NB4 (cell line): ENCODE data around the gene DBF4B.

ENCODE experiments used
- DNase-seq: peaks from one replicate; pipeline ENCODE4 v3.0.0; 2010; ENCODE audit warnings: low read depth
- H3K4me3 ChIP-seq: one replicate; pipeline ENCODE4 v1.5.1; 2011; ENCODE audit warnings: mild to moderate bottlenecking, low read depth, low read length, moderate library complexity
- MYC ChIP-seq: IDR thresholded peaks from 2 replicates; pipeline ENCODE4 v1.6.1; 2011; ENCODE audit warnings: low read depth, low read length
- POLR2A ChIP-seq: IDR thresholded peaks from 2 replicates; pipeline ENCODE4 v1.6.1; 2011; ENCODE audit warnings: mild to moderate bottlenecking; ENCODE audit not compliant: insufficient read length; ENCODE audit errors: extremely low read depth
- TF ChIP-seq, protein P1 (sequence below): IDR thresholded peaks from one replicate; pipeline ENCODE4 v1.5.1; 2012; ENCODE audit warnings: low read depth, low read length
- TF ChIP-seq, protein P2 (sequence below): IDR thresholded peaks from 2 replicates; pipeline ENCODE4 v1.6.1; 2011; ENCODE audit warnings: low read depth, low read length

The DBF4B gene

DNA sequence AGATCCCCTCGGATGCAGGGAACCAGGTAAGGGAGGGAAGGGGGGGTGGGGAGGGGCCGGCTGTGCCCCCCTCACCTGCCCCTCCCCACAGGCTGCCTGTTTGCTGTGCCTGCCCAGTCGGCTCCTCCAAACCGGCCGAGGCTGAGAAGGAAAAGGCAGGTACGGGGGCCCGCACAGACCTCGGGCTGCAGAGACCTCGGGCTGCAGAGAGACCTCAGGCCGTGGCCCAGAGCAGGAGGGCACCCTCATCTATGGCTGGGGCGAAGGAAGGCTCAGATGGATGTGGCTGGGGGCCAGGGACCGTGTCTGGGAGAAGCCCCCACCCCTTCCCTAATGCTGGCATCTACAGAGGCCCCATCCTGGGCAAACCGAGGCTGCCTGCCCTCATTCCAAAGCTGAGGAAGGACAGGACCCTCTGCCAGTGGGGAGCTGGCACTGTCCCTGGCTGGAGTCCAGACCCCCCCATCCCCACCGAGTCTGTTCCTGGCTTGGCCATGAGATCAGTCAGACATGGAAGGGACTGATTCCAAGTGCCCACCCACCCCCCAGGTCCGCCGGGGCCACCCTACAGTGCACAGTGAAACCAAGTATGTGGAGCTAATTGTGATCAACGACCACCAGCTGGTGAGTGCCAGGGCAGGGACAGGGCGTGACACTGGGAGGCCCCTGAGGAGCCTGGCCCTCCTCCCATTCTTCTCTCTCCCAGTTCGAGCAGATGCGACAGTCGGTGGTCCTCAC lies 64.0 kb downstream of the DBF4B start:
- DNase-seq = no peak
- no peak overlapping the region for H3K4me3 ChIP-seq
- TF ChIP-seq MYC = no peak
- no peak for TF ChIP-seq POLR2A
- TF ChIP-seq, protein P1, sequence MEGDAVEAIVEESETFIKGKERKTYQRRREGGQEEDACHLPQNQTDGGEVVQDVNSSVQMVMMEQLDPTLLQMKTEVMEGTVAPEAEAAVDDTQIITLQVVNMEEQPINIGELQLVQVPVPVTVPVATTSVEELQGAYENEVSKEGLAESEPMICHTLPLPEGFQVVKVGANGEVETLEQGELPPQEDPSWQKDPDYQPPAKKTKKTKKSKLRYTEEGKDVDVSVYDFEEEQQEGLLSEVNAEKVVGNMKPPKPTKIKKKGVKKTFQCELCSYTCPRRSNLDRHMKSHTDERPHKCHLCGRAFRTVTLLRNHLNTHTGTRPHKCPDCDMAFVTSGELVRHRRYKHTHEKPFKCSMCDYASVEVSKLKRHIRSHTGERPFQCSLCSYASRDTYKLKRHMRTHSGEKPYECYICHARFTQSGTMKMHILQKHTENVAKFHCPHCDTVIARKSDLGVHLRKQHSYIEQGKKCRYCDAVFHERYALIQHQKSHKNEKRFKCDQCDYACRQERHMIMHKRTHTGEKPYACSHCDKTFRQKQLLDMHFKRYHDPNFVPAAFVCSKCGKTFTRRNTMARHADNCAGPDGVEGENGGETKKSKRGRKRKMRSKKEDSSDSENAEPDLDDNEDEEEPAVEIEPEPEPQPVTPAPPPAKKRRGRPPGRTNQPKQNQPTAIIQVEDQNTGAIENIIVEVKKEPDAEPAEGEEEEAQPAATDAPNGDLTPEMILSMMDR = no peak

DNA sequence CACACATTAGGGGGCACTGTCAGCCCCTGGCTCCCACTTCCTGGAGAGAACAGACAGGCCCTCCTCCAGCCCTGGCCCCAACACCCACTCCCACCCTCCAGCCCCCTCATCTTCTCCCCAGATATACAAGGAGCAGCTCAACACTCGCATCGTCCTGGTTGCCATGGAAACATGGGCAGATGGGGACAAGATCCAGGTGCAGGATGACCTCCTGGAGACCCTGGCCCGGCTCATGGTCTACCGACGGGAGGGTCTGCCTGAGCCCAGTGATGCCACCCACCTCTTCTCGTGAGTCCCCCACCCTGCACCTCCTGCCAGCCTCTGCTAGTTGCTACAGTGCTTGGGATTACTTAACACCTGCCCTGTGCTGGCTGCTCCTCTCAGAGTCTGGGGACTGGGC lies 64.7 kb downstream of the DBF4B start:
- DNase-seq = no peak
- H3K4me3 ChIP-seq = no peak overlapping the region
- TF ChIP-seq MYC (no peak), POLR2A (no peak)
- TF ChIP-seq, protein P2, sequence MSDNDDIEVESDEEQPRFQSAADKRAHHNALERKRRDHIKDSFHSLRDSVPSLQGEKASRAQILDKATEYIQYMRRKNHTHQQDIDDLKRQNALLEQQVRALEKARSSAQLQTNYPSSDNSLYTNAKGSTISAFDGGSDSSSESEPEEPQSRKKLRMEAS = no peak
- TF ChIP-seq, protein P1 = no peak

DNA sequence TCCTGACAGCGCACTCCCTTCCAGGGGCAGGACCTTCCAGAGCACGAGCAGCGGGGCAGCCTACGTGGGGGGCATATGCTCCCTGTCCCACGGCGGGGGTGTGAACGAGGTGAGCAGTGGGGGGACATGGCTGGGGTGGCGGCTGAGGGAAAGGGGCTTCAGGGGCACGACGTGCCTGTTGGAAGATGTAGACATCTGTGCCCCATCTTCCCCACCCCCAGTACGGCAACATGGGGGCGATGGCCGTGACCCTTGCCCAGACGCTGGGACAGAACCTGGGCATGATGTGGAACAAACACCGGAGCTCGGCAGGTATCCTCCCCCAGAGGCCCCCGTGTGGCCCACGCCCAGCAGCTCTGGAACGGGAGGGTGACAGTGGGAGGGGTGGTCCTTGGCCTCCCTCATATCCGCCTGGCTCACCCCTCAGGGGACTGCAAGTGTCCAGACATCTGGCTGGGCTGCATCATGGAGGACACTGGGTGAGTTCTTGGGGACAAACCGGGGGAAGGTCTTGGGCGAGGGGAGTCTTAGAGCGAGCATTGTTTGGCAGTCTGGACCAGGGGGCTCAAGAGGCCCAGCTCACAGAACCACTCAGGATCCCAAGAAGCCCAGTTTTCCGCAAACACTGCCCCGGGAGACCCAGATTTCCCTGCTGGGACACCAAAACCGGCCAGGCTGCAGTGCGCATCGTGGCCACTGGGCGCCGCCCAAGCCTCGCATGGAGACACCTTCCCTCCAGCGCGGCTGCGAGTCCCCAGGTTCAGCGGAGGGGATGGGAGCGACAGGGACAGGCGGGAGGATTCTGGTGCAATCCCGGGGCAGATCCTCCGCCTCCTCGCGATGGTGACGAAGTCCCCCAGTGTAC lies 66.0 kb downstream of the DBF4B start:
- TF ChIP-seq POLR2A (no peak), MYC (no peak)
- TF ChIP-seq, protein P2 = peak; percentile 30; the same call in 1 of the 2 replicates
- TF ChIP-seq, protein P1 = peak; percentile 93
- peak; percentile 87 for DNase-seq
- H3K4me3 ChIP-seq = peak overlapping the region; percentile 44

DNA sequence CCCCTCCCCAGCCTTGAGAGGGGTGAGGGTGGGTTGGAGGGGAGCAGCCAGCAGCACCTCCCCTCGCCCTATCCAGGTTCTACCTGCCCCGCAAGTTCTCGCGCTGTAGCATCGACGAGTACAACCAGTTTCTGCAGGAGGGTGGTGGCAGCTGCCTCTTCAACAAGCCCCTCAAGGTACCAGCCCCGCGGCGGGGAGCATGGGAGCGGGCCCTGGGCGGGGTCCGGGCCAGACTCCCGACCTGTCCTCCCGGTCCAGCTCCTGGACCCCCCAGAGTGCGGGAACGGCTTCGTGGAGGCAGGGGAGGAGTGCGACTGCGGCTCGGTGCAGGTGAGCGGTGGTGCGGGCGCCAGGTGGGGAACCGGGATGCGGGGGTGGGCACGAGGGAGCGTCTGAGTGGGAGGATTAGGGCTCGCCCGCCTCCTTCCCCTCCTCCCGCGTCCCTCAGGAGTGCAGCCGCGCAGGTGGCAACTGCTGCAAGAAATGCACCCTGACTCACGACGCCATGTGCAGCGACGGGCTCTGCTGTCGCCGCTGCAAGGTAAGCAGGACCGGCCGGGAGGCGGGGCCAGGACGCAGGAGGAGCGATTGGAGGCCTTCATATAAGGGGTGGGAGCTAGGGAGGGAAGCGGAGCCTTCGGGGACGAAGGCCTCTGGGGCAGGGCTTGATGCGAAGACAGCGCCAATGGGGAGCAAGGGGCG lies 66.8 kb downstream of the DBF4B start:
- TF ChIP-seq MYC (peak; percentile 68; the same call in 1 of the 2 replicates), POLR2A (peak; percentile 65)
- TF ChIP-seq, protein P1 = no peak
- TF ChIP-seq, protein P2 = peak; percentile 89
- peak; percentile 98 for DNase-seq
- peak overlapping the region; percentile 44 for H3K4me3 ChIP-seq

DNA sequence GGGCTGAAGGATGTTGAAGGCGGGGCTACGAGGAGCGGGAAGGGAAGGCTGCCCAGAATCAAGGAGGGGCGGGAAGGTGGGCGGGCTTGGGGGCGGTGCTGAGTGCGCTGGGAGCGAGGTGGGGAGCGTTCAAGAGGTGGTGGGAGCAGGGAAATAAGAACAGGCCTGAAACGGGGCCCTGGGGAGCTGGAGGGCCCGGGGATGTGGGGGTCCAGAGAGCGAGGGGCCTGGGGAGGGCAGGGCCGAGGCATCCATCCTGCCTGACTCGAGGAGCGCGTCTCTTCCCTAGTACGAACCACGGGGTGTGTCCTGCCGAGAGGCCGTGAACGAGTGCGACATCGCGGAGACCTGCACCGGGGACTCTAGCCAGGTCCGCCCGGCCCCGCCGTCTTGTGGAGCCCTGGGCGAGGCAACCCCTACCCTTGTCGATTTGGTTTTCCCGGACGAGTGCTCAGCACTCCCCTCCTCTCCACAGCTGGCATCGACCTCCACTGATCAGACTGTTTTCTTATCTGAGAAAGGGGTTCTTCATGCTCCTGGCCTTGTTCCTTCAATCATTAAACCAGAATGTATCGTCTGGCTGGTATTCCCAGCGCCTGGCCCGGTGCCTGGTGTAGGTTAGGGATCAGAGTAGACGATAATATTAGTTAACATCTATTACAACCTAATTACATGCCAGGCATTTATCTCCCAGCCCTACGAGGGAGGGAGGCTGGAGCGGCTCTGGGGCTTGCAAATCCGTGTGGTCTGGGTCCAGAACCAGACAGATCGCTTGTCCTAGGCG lies 67.6 kb downstream of the DBF4B start:
- peak overlapping the region; percentile 34 for H3K4me3 ChIP-seq
- TF ChIP-seq, protein P1 = no peak
- TF ChIP-seq, protein P2 = no peak
- TF ChIP-seq MYC (no peak), POLR2A (no peak)
- DNase-seq = no peak
